ENCODE data around the gene PDS5B. TPM values are rescaled to one million over a fixed set of nuclear protein-coding genes. Genes with fewer than 3 reads are reported as not detected.

PDS5B gene
- total and polyA plus RNA-seq, 8 donors: 4.3 to 121 (median 24.7) TPM

GRCh38 chr13:32735859-32736258 is 149.6 kb downstream of the PDS5B start:
- H3K4me1 ChIP-seq: peaks cover 3 to 41% (median 25%) of the 10 kb centered on the region in 4 donors
- peak overlapping the region in 2 of 5 donors; percentile 69 to 76 for H3K27ac ChIP-seq

DNA sequence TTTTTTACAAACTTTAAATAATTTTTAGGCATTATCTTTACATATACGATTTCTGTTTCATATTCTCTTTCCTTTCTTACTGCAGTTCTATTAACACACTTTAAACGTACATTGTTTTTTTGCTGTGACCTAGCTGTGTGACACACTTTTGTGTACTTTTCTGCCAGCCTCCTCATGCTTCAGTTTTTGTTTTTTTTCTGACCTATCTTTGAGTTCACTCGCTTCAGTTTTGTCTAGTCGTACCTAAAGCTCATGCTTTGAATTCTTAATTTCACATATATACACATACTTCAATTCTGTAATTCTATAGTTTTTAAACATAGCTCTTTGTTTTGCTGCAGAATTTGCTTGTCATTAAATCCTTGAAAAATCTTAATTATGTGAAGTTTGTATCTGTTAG is 150.4 kb downstream of the PDS5B start:
- TF ChIP-seq POLR2AphosphoS5 (IDR thresholded peaks at IDR 0.05): no peak
- TF ChIP-seq EP300 (IDR thresholded peaks at IDR 0.05): no peak
- no peak for TF ChIP-seq POLR2A (IDR thresholded peaks at IDR 0.05)
- TF ChIP-seq, protein P1, sequence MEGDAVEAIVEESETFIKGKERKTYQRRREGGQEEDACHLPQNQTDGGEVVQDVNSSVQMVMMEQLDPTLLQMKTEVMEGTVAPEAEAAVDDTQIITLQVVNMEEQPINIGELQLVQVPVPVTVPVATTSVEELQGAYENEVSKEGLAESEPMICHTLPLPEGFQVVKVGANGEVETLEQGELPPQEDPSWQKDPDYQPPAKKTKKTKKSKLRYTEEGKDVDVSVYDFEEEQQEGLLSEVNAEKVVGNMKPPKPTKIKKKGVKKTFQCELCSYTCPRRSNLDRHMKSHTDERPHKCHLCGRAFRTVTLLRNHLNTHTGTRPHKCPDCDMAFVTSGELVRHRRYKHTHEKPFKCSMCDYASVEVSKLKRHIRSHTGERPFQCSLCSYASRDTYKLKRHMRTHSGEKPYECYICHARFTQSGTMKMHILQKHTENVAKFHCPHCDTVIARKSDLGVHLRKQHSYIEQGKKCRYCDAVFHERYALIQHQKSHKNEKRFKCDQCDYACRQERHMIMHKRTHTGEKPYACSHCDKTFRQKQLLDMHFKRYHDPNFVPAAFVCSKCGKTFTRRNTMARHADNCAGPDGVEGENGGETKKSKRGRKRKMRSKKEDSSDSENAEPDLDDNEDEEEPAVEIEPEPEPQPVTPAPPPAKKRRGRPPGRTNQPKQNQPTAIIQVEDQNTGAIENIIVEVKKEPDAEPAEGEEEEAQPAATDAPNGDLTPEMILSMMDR (IDR thresholded peaks at IDR 0.05): no peak
- Histone ChIP-seq H3K27ac (peak overlapping the region in 4 of 5 donors; percentile 47 to 76 (median 70)), H3K36me3 (peaks cover 0 to 1% (median under 1%) of the 10 kb centered on the region in 4 donors), H3K27me3 (no peaks in the 10 kb centered on the region), H3K4me1 (peaks cover 0 to 33% (median 19%) of the 10 kb centered on the region in 4 donors), H3K4me3 (peak overlapping the region in 2 of 4 donors; percentile 17 to 23), H3K9me3 (no peaks in the 10 kb centered on the region)
- 14 to 26% (median 22%) methylated on average over 4 of the region's 4 CpGs for WGBS, 5 donors
- no peak for DNase-seq
- intact Hi-C loops (cut with DNase I; ENCODE audit: low total_unique reads): no loop called here

More at GRCh38 chr13:32735859-32736258, 149.6 kb downstream of the PDS5B start:
- H3K4me3 ChIP-seq: no peak overlapping the region
- H3K36me3 ChIP-seq: no peaks in the 10 kb centered on the region
- no peaks in the 10 kb centered on the region for H3K27me3 ChIP-seq
- no peak for DNase-seq
- H3K9me3 ChIP-seq: no peaks in the 10 kb centered on the region
- intact Hi-C loops (cut with DNase I; ENCODE audit: low total_unique reads): no loop called here
- TF ChIP-seq EP300 (IDR thresholded peaks at IDR 0.05): no peak
- TF ChIP-seq POLR2A (IDR thresholded peaks at IDR 0.05): no peak
- TF ChIP-seq POLR2AphosphoS5 (IDR thresholded peaks at IDR 0.05): no peak
- TF ChIP-seq, protein P1 (IDR thresholded peaks at IDR 0.05): no peak

DNA sequence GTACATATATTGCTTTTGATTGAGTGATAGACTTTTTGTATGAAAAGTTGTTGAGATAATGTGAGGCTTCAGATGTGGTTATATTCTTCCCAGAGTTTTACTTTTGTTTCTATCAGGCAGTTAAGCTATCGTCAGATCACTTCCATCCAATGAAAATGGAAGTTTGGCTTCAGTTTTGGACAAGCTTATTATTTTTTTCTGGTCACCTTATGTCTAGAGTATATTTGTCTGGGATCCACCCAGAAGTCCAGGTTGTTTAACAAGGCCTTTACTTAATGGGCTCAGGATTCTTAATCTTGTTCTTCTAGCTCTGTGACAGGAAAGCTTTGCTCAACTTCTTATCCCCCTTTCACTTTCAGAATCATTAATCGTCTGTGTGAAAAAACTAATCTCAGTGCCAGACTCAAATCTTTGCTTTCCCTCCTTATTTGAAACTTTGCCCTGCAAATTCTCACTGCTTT is 150.9 kb downstream of the PDS5B start:
- Histone ChIP-seq H3K9me3 (no peaks in the 10 kb centered on the region), H3K4me1 (peaks cover 0 to 28% (median 16%) of the 10 kb centered on the region in 4 donors), H3K36me3 (peaks cover 0 to 6% (median 4%) of the 10 kb centered on the region in 4 donors), H3K27me3 (no peaks in the 10 kb centered on the region), H3K27ac (peak overlapping the region in 4 of 5 donors; percentile 47 to 76 (median 70)), H3K4me3 (peak overlapping the region; percentile 16 to 32 (median 20))
- TF ChIP-seq EP300 (IDR thresholded peaks at IDR 0.05) (no peak), POLR2A (IDR thresholded peaks at IDR 0.05) (no peak), POLR2AphosphoS5 (IDR thresholded peaks at IDR 0.05) (no peak)
- TF ChIP-seq, protein P1 (IDR thresholded peaks at IDR 0.05): no peak
- peak in 1 of 2 donors; percentile 42 for DNase-seq
- 3 to 8% (median 4%) methylated on average over 2 of the region's 2 CpGs for WGBS, 5 donors
- intact Hi-C loops (cut with DNase I; ENCODE audit: low total_unique reads): no loop called here

- intact Hi-C loops (cut with DNase I; ENCODE audit: low total_unique reads): no loop called here
- no peak for DNase-seq
Measured at GRCh38 chr13:32737679-32738078, 151.4 kb downstream of the PDS5B start.

More at GRCh38 chr13:32737679-32738078, 151.4 kb downstream of the PDS5B start:
- no peaks in the 10 kb centered on the region for H3K27me3 ChIP-seq
- peak overlapping the region in 4 of 5 donors; percentile 47 to 76 (median 70) for H3K27ac ChIP-seq
- no peaks in the 10 kb centered on the region for H3K9me3 ChIP-seq
- H3K36me3 ChIP-seq: peaks cover 0 to 7% (median 4%) of the 10 kb centered on the region in 4 donors
- TF ChIP-seq POLR2A (IDR thresholded peaks at IDR 0.05) (no peak), POLR2AphosphoS5 (IDR thresholded peaks at IDR 0.05) (no peak), EP300 (IDR thresholded peaks at IDR 0.05) (no peak)
- TF ChIP-seq, protein P1 (IDR thresholded peaks at IDR 0.05): no peak
- peak overlapping the region in 3 of 4 donors; percentile 17 to 32 (median 23) for H3K4me3 ChIP-seq
- peaks cover 0 to 27% (median 16%) of the 10 kb centered on the region in 4 donors for H3K4me1 ChIP-seq
- 67 to 85% (median 71%) methylated on average over 1 of the region's 1 CpG for WGBS, 5 donors
